ENCODE results near the gene GADD45B. TPM values are rescaled to one million over a fixed set of nuclear protein-coding genes. Genes with fewer than 3 reads are reported as not detected.
"Not testable (repeated sequence)": the region's sequence is repeated elsewhere in the genome, so short reads cannot be mapped to it uniquely, and the experiment has no call there.

GADD45B gene
- total RNA-seq, 1 experiment from 2014 or later, result 56.2 TPM

- ChIA-PET POLR2A (no interaction called here), CTCF (no interaction called here)
- no peak overlapping the region for H3K4me3 ChIP-seq (ENCODE audit: low read depth in 2 of 2, low read length in 2 of 2)
- BruUV-seq (replicated peaks), result no TSS peak
- in situ Hi-C loops (cut with HindIII; ENCODE audit: low pct_unique_long_range_greater_than_20kb, low sequenced_read_pairs), result no loop called here
- intact Hi-C loops (cut with micrococcal nuclease; ENCODE audit: unreplicated experiment), result no loop called here
- H3K27me3 ChIP-seq (ENCODE audit: control insufficient read depth, insufficient read depth, low read length), result no peaks in the 10 kb centered on the region
- no peak for TF ChIP-seq SIN3A (IDR thresholded peaks at IDR 0.05; ENCODE audit: borderline replicate concordance, insufficient read depth, low read depth, low read length)
- TF ChIP-seq TCF7L2 (IDR thresholded peaks at IDR 0.05; ENCODE audit: low read depth, low read length), result no peak
- TF ChIP-seq REST (IDR thresholded peaks at IDR 0.05; ENCODE audit: insufficient read depth in 1 of 2, low read depth in 2 of 2, low read length in 1 of 2), result no peak
- TF ChIP-seq POLR2AphosphoS5 (IDR thresholded peaks at IDR 0.05; ENCODE audit: low read depth, low read length), result no peak
- no peak for TF ChIP-seq CTCF (IDR thresholded peaks at IDR 0.05)
- no peaks in the 10 kb centered on the region for H3K36me3 ChIP-seq (ENCODE audit: control insufficient read depth, insufficient read depth, low read length)
- peak overlapping the region; percentile 51; the same call in 1 of the 2 replicates for H3K27ac ChIP-seq (ENCODE audit: low read length)
- ATAC-seq, result no peak
- peaks cover 18% of the 10 kb centered on the region for H3K4me1 ChIP-seq (ENCODE audit: control insufficient read depth, insufficient read depth, low read length)
- H3K9me3 ChIP-seq (ENCODE audit: control insufficient read depth, insufficient read depth, low read depth, low read length), result no peaks in the 10 kb centered on the region
- DNase-seq (ENCODE audit: low read depth, low spot score), result no peak
Measured at GRCh38 chr19:2500841-2501261, 24.9 kb downstream of the GADD45B start.

- peak overlapping the region; percentile 25; the same call in 1 of the 2 replicates for H3K27ac ChIP-seq (ENCODE audit: low read length)
- H3K9me3 ChIP-seq (ENCODE audit: control insufficient read depth, insufficient read depth, low read depth, low read length), result no peaks in the 10 kb centered on the region
- ChIA-PET POLR2A (no interaction called here), CTCF (no interaction called here)
- H3K36me3 ChIP-seq (ENCODE audit: control insufficient read depth, insufficient read depth, low read length), result no peaks in the 10 kb centered on the region
- H3K4me3 ChIP-seq (ENCODE audit: low read depth in 2 of 2, low read length in 2 of 2), result no peak overlapping the region
- H3K27me3 ChIP-seq (ENCODE audit: control insufficient read depth, insufficient read depth, low read length), result no peaks in the 10 kb centered on the region
- peaks cover 17% of the 10 kb centered on the region for H3K4me1 ChIP-seq (ENCODE audit: control insufficient read depth, insufficient read depth, low read length)
- no TSS peak for BruUV-seq (replicated peaks)
- ATAC-seq (peak; percentile 79), DNase-seq (ENCODE audit: low read depth, low spot score) (no peak)
- intact Hi-C loops (cut with micrococcal nuclease; ENCODE audit: unreplicated experiment) (no loop called here), in situ Hi-C loops (cut with HindIII; ENCODE audit: low pct_unique_long_range_greater_than_20kb, low sequenced_read_pairs) (no loop called here)
- no peak for TF ChIP-seq REST (IDR thresholded peaks at IDR 0.05; ENCODE audit: insufficient read depth in 1 of 2, low read depth in 2 of 2, low read length in 1 of 2)
- TF ChIP-seq CTCF (IDR thresholded peaks at IDR 0.05), result no peak
- TF ChIP-seq TCF7L2 (IDR thresholded peaks at IDR 0.05; ENCODE audit: low read depth, low read length), result no peak
- no peak for TF ChIP-seq SIN3A (IDR thresholded peaks at IDR 0.05; ENCODE audit: borderline replicate concordance, insufficient read depth, low read depth, low read length)
- no peak for TF ChIP-seq POLR2AphosphoS5 (IDR thresholded peaks at IDR 0.05; ENCODE audit: low read depth, low read length)
Measured at GRCh38 chr19:2503521-2504109, 27.7 kb downstream of the GADD45B start.

GRCh38 chr19:2506656-2507055 lies 30.7 kb downstream of the GADD45B start:
- H3K9me3 ChIP-seq (ENCODE audit: control insufficient read depth, insufficient read depth, low read depth, low read length); H3K27me3 ChIP-seq (ENCODE audit: control insufficient read depth, insufficient read depth, low read length); H3K36me3 ChIP-seq (ENCODE audit: control insufficient read depth, insufficient read depth, low read length); DNase-seq (ENCODE audit: low read depth, low spot score); in situ Hi-C loops (cut with HindIII; ENCODE audit: low pct_unique_long_range_greater_than_20kb, low sequenced_read_pairs); BruUV-seq (replicated peaks); intact Hi-C loops (cut with micrococcal nuclease; ENCODE audit: unreplicated experiment); ATAC-seq; POLR2A ChIA-PET; H3K4me1 ChIP-seq (ENCODE audit: control insufficient read depth, insufficient read depth, low read length): not testable (repeated sequence)
- Histone ChIP-seq H3K4me3 (ENCODE audit: low read depth in 2 of 2, low read length in 2 of 2) (peak overlapping the region in 1 of 2 experiments; percentile 30; a peak in 2 of 4 replicates), H3K27ac (ENCODE audit: low read length) (peak overlapping the region; percentile 83)
- CTCF ChIA-PET, result interaction anchor here (0.7 kb wide), 1 partner anchor 9 kb away, joined by 3 read pairs; no protein-coding TSS in a partner anchor

Measured in Panc1 (cell line).